CD4-positive, CD25-positive, alpha-beta regulatory T cell (primary cell): ENCODE data around the gene RNASE8. TPM values are rescaled to one million over a fixed set of nuclear protein-coding genes. Genes with fewer than 3 reads are reported as not detected.
A peak's percentile ranks its signal among the peaks of the same experiment; 100 is the strongest.
"Not testable (repeated sequence)": the region's sequence is repeated elsewhere in the genome, so short reads cannot be mapped to it uniquely, and the experiment has no call there.

Experiments
- ATAC-seq, 2 donors: fragments of 150-1000 bp; cut with Tn5 transposase; one replicate each; pipeline ENCODE4 v1.10.0; 2021; ENCODE audit warnings: low read depth in 2 of 2, moderate number of reproducible peaks in 2 of 2, moderate library complexity in 1 of 2
- DNase-seq, 3 donors: peaks; one replicate each; pipeline versions ENCODE4 v3.0.0 to v3.0.0-alpha.2; 2012 to 2022; ENCODE audit warnings: mixed read lengths in 1 of 3
- H3K27ac ChIP-seq: one replicate; pipeline ENCODE4 v1.7.0; 2013; ENCODE audit warnings: mild to moderate bottlenecking, low read length; ENCODE audit not compliant: insufficient read depth, poor library complexity, severe bottlenecking
- H3K27me3 ChIP-seq: one replicate; pipeline ENCODE4 v1.7.0; 2013; ENCODE audit warnings: low read length; ENCODE audit not compliant: control insufficient read depth, insufficient read depth
- H3K36me3 ChIP-seq: one replicate; pipeline ENCODE4 v1.7.0; 2013; ENCODE audit warnings: mild to moderate bottlenecking, low read length, moderate library complexity; ENCODE audit not compliant: control insufficient read depth, insufficient read depth
- H3K4me1 ChIP-seq: 2 replicates; pipeline ENCODE4 v1.7.0; 2013; ENCODE audit warnings: mild to moderate bottlenecking, low read length; ENCODE audit not compliant: insufficient read depth, control insufficient read depth, poor library complexity, severe bottlenecking
- H3K4me3 ChIP-seq: one replicate; pipeline ENCODE4 v1.7.0; 2013; ENCODE audit warnings: low read depth, mild to moderate bottlenecking, low read length, moderate library complexity
- H3K9me3 ChIP-seq, 2 experiments: 1 replicate in 1 of 2; 2 replicates in 1 of 2; pipeline ENCODE4 v1.7.0; 2013; ENCODE audit warnings: low read length in 2 of 2, mild to moderate bottlenecking in 1 of 2, moderate library complexity in 1 of 2; ENCODE audit not compliant: control insufficient read depth in 2 of 2
- H3K27ac Mint-ChIP-seq, 3 donors: one replicate each; pipeline ENCODE4 v1.8.0; 2020 to 2022; ENCODE audit warnings: mild to moderate bottlenecking in 3 of 3, mixed read lengths in 3 of 3, moderate library complexity in 2 of 3
- H3K27me3 Mint-ChIP-seq: one replicate; pipeline ENCODE4 v1.8.0; 2022; ENCODE audit warnings: mild to moderate bottlenecking, mixed read lengths
- H3K36me3 Mint-ChIP-seq: one replicate; pipeline ENCODE4 v1.8.0; 2020; ENCODE audit warnings: mixed read lengths
- H3K4me1 Mint-ChIP-seq, 4 donors: one replicate each; pipeline ENCODE4 v1.8.0; 2020 to 2022; ENCODE audit warnings: mixed read lengths in 4 of 4, mild to moderate bottlenecking in 1 of 4
- H3K4me3 Mint-ChIP-seq, 4 donors: one replicate each; pipeline ENCODE4 v1.8.0; 2020 to 2022; ENCODE audit warnings: mild to moderate bottlenecking in 4 of 4, mixed read lengths in 4 of 4, moderate library complexity in 3 of 4
- H3K9me3 Mint-ChIP-seq, 7 donors: one replicate each; pipeline ENCODE4 v1.8.0; 2020 to 2022; ENCODE audit warnings: mixed read lengths in 7 of 7, mild to moderate bottlenecking in 3 of 7, moderate library complexity in 2 of 7
- polyA plus RNA-seq, 4 donors: library from polyadenylated mRNA; unstranded; fragments of 300-500 nt; fragmentation: Illumina TruSeq; gene quantifications; one replicate each; pipeline ENCODE4 v1.2.3, GENCODE V29; 2021
- total RNA-seq: library from RNA; stranded (reverse); gene quantifications from one replicate; pipeline ENCODE4 v1.2.3, GENCODE V29; 2022

The RNASE8 gene
- not detected for total RNA-seq
- not detected for polyA plus RNA-seq

- Histone ChIP-seq H3K27me3 (peaks cover 14% of the 10 kb centered on the region), H3K4me3 (no peak within 1 kb of the TSS), H3K9me3 (no peaks in the 10 kb centered on the region), H3K27ac (no peak within 1 kb of the TSS), H3K4me1 (no peaks in the 10 kb centered on the region), H3K36me3 (no peaks in the 10 kb centered on the region)
- ATAC-seq (no peak), DNase-seq (no peak)
- H3K4me3 Mint-ChIP-seq: no peak within 1 kb of the TSS
- peaks cover 0 to 1% (median 0%) of the 10 kb centered on the region in 7 donors for H3K9me3 Mint-ChIP-seq
- H3K27ac Mint-ChIP-seq: no peak within 1 kb of the TSS
- H3K36me3 Mint-ChIP-seq: no peaks in the 10 kb centered on the region
- H3K4me1 Mint-ChIP-seq: no peaks in the 10 kb centered on the region
- peaks cover 32% of the 10 kb centered on the region for H3K27me3 Mint-ChIP-seq
Measured at GRCh38 chr14:21057803-21058675, at the start of gene RNASE8. Gene RNASE8 (plus strand): TSS chr14:21057822. CDS start chr14:21057893, 71 bp downstream.

GRCh38 chr14:21009721-21010120 is 47.9 kb upstream of the RNASE8 start:
- H3K4me1 Mint-ChIP-seq, H3K4me3 ChIP-seq, H3K9me3 ChIP-seq, H3K9me3 Mint-ChIP-seq, H3K4me3 Mint-ChIP-seq, H3K4me1 ChIP-seq, H3K27ac Mint-ChIP-seq, H3K27ac ChIP-seq, ATAC-seq, DNase-seq, H3K36me3 Mint-ChIP-seq, H3K36me3 ChIP-seq: not testable (repeated sequence)
- peaks cover 25% of the 10 kb centered on the region for H3K27me3 Mint-ChIP-seq
- H3K27me3 ChIP-seq: peaks cover 14% of the 10 kb centered on the region

- Histone ChIP-seq H3K27ac (no peak overlapping the region), H3K36me3 (no peaks in the 10 kb centered on the region), H3K27me3 (peaks cover 14% of the 10 kb centered on the region), H3K4me3 (no peak overlapping the region), H3K4me1 (no peaks in the 10 kb centered on the region), H3K9me3 (no peaks in the 10 kb centered on the region)
- ATAC-seq (no peak), DNase-seq (no peak)
- H3K9me3 Mint-ChIP-seq: no peaks in the 10 kb centered on the region
- H3K4me3 Mint-ChIP-seq: no peak overlapping the region
- no peaks in the 10 kb centered on the region for H3K4me1 Mint-ChIP-seq
- peaks cover 26% of the 10 kb centered on the region for H3K27me3 Mint-ChIP-seq
- no peaks in the 10 kb centered on the region for H3K36me3 Mint-ChIP-seq
- H3K27ac Mint-ChIP-seq: no peak overlapping the region
Measured at GRCh38 chr14:21011136-21011535, 46.5 kb upstream of the RNASE8 start.

GRCh38 chr14:21014761-21015190 is 42.8 kb upstream of the RNASE8 start:
- no peak overlapping the region for H3K27ac ChIP-seq
- no peaks in the 10 kb centered on the region for H3K9me3 ChIP-seq
- H3K27ac Mint-ChIP-seq: no peak overlapping the region
- H3K4me3 ChIP-seq: no peak overlapping the region
- no peaks in the 10 kb centered on the region for H3K4me1 Mint-ChIP-seq
- H3K4me3 Mint-ChIP-seq: no peak overlapping the region
- H3K4me1 ChIP-seq: no peaks in the 10 kb centered on the region
- peaks cover 20% of the 10 kb centered on the region for H3K36me3 Mint-ChIP-seq
- no peaks in the 10 kb centered on the region for H3K9me3 Mint-ChIP-seq
- peaks cover 9% of the 10 kb centered on the region for H3K36me3 ChIP-seq
- peaks cover 14% of the 10 kb centered on the region for H3K27me3 ChIP-seq
- peaks cover 22% of the 10 kb centered on the region for H3K27me3 Mint-ChIP-seq
- DNase-seq (peak; percentile 72 to 79 (median 73)), ATAC-seq (peak; percentile 64 to 68)

GRCh38 chr14:21015312-21015711 is 42.3 kb upstream of the RNASE8 start:
- Mint-ChIP-seq H3K36me3 (peaks cover 21% of the 10 kb centered on the region), H3K27ac (no peak overlapping the region), H3K4me1 (no peaks in the 10 kb centered on the region), H3K9me3 (no peaks in the 10 kb centered on the region), H3K4me3 (no peak overlapping the region), H3K27me3 (peaks cover 22% of the 10 kb centered on the region)
- Histone ChIP-seq H3K9me3 (no peaks in the 10 kb centered on the region), H3K27ac (no peak overlapping the region), H3K36me3 (peaks cover 9% of the 10 kb centered on the region), H3K27me3 (peaks cover 14% of the 10 kb centered on the region), H3K4me3 (no peak overlapping the region), H3K4me1 (no peaks in the 10 kb centered on the region)
- DNase-seq (no peak), ATAC-seq (no peak)

GRCh38 chr14:21016413-21017190 is 41.0 kb upstream of the RNASE8 start:
- no peaks in the 10 kb centered on the region for H3K9me3 Mint-ChIP-seq
- H3K27ac ChIP-seq: no peak overlapping the region

GRCh38 chr14:21017528-21018245 is 39.9 kb upstream of the RNASE8 start:
- Mint-ChIP-seq H3K9me3 (no peaks in the 10 kb centered on the region), H3K4me3 (no peak overlapping the region), H3K27ac (no peak overlapping the region), H3K27me3 (peaks cover 15% of the 10 kb centered on the region), H3K4me1 (peaks cover 0 to 9% (median 1%) of the 10 kb centered on the region in 4 donors), H3K36me3 (peaks cover 35% of the 10 kb centered on the region)
- Histone ChIP-seq H3K4me3 (no peak overlapping the region), H3K27ac (no peak overlapping the region), H3K9me3 (no peaks in the 10 kb centered on the region), H3K27me3 (peaks cover 7% of the 10 kb centered on the region), H3K4me1 (no peaks in the 10 kb centered on the region), H3K36me3 (peaks cover 9% of the 10 kb centered on the region)
- DNase-seq (no peak), ATAC-seq (no peak)

More at GRCh38 chr14:21016413-21017190, 41.0 kb upstream of the RNASE8 start:
- H3K4me1 ChIP-seq: no peaks in the 10 kb centered on the region
- DNase-seq (no peak), ATAC-seq (no peak)
- no peaks in the 10 kb centered on the region for H3K9me3 ChIP-seq
- Mint-ChIP-seq H3K27ac (peak overlapping the region in 1 of 3 donors; percentile 33), H3K4me3 (peak overlapping the region in 1 of 4 donors; percentile 42), H3K4me1 (peaks cover 0 to 2% (median 0%) of the 10 kb centered on the region in 4 donors), H3K27me3 (peaks cover 20% of the 10 kb centered on the region), H3K36me3 (peaks cover 30% of the 10 kb centered on the region)
- H3K4me3 ChIP-seq: no peak overlapping the region
- H3K27me3 ChIP-seq: peaks cover 12% of the 10 kb centered on the region
- H3K36me3 ChIP-seq: peaks cover 9% of the 10 kb centered on the region
